Spinal cord (tissue), 10 donors: Measurements from ENCODE around the gene PRND. TPM values are rescaled to one million over a fixed set of nuclear protein-coding genes. Genes with fewer than 3 reads are reported as not detected.
"Not testable (repeated sequence)": the region's sequence is repeated elsewhere in the genome, so short reads cannot be mapped to it uniquely, and the experiment has no call there.

Source experiments
- DNase-seq, 6 donors: peaks; one replicate each; pipeline versions ENCODE4 v3.0.0 to v3.0.0-alpha.2; 2013 to 2015; ENCODE audit warnings: low spot score in 6 of 6, low read depth in 4 of 6
- H3K27ac ChIP-seq: one replicate; pipeline ENCODE4 v1.5.1; 2013; ENCODE audit warnings: low read depth, low read length, control low read depth
- H3K27me3 ChIP-seq: one replicate; pipeline ENCODE4 v1.6.1; 2013; ENCODE audit warnings: low read length; ENCODE audit not compliant: control insufficient read depth, insufficient read depth
- H3K36me3 ChIP-seq: one replicate; pipeline ENCODE4 v1.6.1; 2013; ENCODE audit warnings: low read length; ENCODE audit not compliant: control insufficient read depth, insufficient read depth
- H3K4me1 ChIP-seq: one replicate; pipeline ENCODE4 v1.6.1; 2013; ENCODE audit warnings: low read length; ENCODE audit not compliant: control insufficient read depth, insufficient read depth
- H3K4me3 ChIP-seq: one replicate; pipeline ENCODE4 v1.5.1; 2013; ENCODE audit warnings: low read depth, low read length, control low read depth
- H3K9me3 ChIP-seq: one replicate; pipeline ENCODE4 v1.6.1; 2013; ENCODE audit warnings: low read length; ENCODE audit not compliant: control insufficient read depth, insufficient read depth
- WGBS: methylation state at CpG from one replicate; pipeline ENCODE4 v1.1.5; 2013; ENCODE audit warnings: missing lambda C conversion rate; ENCODE audit not compliant: insufficient coverage; 5-methylcytosine and 5-hydroxymethylcytosine counted together
- polyA plus RNA-seq, 2 donors: library from polyadenylated mRNA; unstranded; fragments of 120-200 nt; gene quantifications; one replicate each; pipeline ENCODE4 v1.2.1, GENCODE V29; 2013; ENCODE audit not compliant: insufficient read length in 2 of 2
- total RNA-seq, 2 donors: library from RNA; depleted of rRNA in 1 of 2; stranded (reverse); fragments of 120-200 nt in 1 of 2; fragments of >200 nt in 1 of 2; gene quantifications; one replicate each; pipeline versions ENCODE4 v1.2.3 to v1.2.4, GENCODE V29; 2013 to 2014
- donor health status: healthy.

Gene PRND
- total and polyA plus RNA-seq, 4 donors: 3.3 to 27.0 (median 7.4) TPM

GRCh38 chr20:4750381-4750780 is 28.7 kb downstream of the PRND start:
- H3K27me3 ChIP-seq: no peaks in the 10 kb centered on the region
- H3K4me1 ChIP-seq: no peaks in the 10 kb centered on the region
- H3K36me3 ChIP-seq: no peaks in the 10 kb centered on the region
- no peak for DNase-seq
- no peak overlapping the region for H3K4me3 ChIP-seq
- no peaks in the 10 kb centered on the region for H3K9me3 ChIP-seq
- H3K27ac ChIP-seq: no peak overlapping the region
- WGBS: 94% methylated on average over 2 of the region's 4 CpGs

- H3K4me3 ChIP-seq, H3K9me3 ChIP-seq, H3K27me3 ChIP-seq, H3K36me3 ChIP-seq, H3K4me1 ChIP-seq, DNase-seq, H3K27ac ChIP-seq: not testable (repeated sequence)
- WGBS: 74% methylated on average over 12 of the region's 16 CpGs
Observed at GRCh38 chr20:4759100-4759884, 37.6 kb downstream of the PRND start.

- H3K4me1 ChIP-seq: peaks cover 7% of the 10 kb centered on the region
- WGBS: 90% methylated on average over 5 of the region's 10 CpGs
- no peak overlapping the region for H3K27ac ChIP-seq
- no peaks in the 10 kb centered on the region for H3K27me3 ChIP-seq
- H3K4me3 ChIP-seq: no peak overlapping the region
- DNase-seq: no peak
- H3K36me3 ChIP-seq: no peaks in the 10 kb centered on the region
- no peaks in the 10 kb centered on the region for H3K9me3 ChIP-seq
Observed at GRCh38 chr20:4763261-4763660, 41.6 kb downstream of the PRND start.

GRCh38 chr20:4763723-4764510 is 42.2 kb downstream of the PRND start:
- Histone ChIP-seq H3K27me3 (no peaks in the 10 kb centered on the region), H3K9me3 (no peaks in the 10 kb centered on the region), H3K27ac (no peak overlapping the region), H3K4me3 (no peak overlapping the region), H3K4me1 (peaks cover 7% of the 10 kb centered on the region), H3K36me3 (no peaks in the 10 kb centered on the region)
- WGBS: 95% methylated on average over 2 of the region's 3 CpGs
- DNase-seq: no peak

GRCh38 chr20:4764805-4765204 is 43.1 kb downstream of the PRND start:
- Histone ChIP-seq H3K4me3 (no peak overlapping the region), H3K4me1 (peaks cover 7% of the 10 kb centered on the region), H3K27ac (no peak overlapping the region), H3K36me3 (no peaks in the 10 kb centered on the region), H3K27me3 (no peaks in the 10 kb centered on the region), H3K9me3 (no peaks in the 10 kb centered on the region)
- DNase-seq: no peak
- WGBS: 40% methylated on average over 1 of the region's 1 CpG

GRCh38 chr20:4765681-4766080 is 44.0 kb downstream of the PRND start:
- Histone ChIP-seq H3K36me3 (no peaks in the 10 kb centered on the region), H3K4me3 (no peak overlapping the region), H3K27ac (no peak overlapping the region), H3K27me3 (no peaks in the 10 kb centered on the region), H3K4me1 (peaks cover 6% of the 10 kb centered on the region), H3K9me3 (no peaks in the 10 kb centered on the region)
- no peak for DNase-seq
- WGBS: 100% methylated on average over 3 of the region's 3 CpGs

- no peaks in the 10 kb centered on the region for H3K36me3 ChIP-seq
- no peak overlapping the region for H3K27ac ChIP-seq
- WGBS: 75% methylated on average over 2 of the region's 2 CpGs
- no peaks in the 10 kb centered on the region for H3K27me3 ChIP-seq
- DNase-seq: no peak
- H3K4me3 ChIP-seq: no peak overlapping the region
- H3K4me1 ChIP-seq: no peaks in the 10 kb centered on the region
- H3K9me3 ChIP-seq: peaks cover 1% of the 10 kb centered on the region
Observed at GRCh38 chr20:4766631-4767030, 44.9 kb downstream of the PRND start.

GRCh38 chr20:4767084-4767483 is 45.4 kb downstream of the PRND start:
- H3K36me3 ChIP-seq: no peaks in the 10 kb centered on the region
- peaks cover 1% of the 10 kb centered on the region for H3K9me3 ChIP-seq
- no peak for DNase-seq
- H3K27me3 ChIP-seq: no peaks in the 10 kb centered on the region
- no peak overlapping the region for H3K4me3 ChIP-seq
- no peaks in the 10 kb centered on the region for H3K4me1 ChIP-seq
- no CpG with 5 or more reads among the region's 3 CpGs for WGBS
- no peak overlapping the region for H3K27ac ChIP-seq

GRCh38 chr20:4769328-4769727 is 47.6 kb downstream of the PRND start:
- H3K27me3 ChIP-seq: no peaks in the 10 kb centered on the region
- H3K36me3 ChIP-seq: no peaks in the 10 kb centered on the region
- H3K4me3 ChIP-seq: no peak overlapping the region
- H3K9me3 ChIP-seq: peaks cover 1% of the 10 kb centered on the region
- 73% methylated on average over 2 of the region's 2 CpGs for WGBS
- no peak overlapping the region for H3K27ac ChIP-seq
- no peaks in the 10 kb centered on the region for H3K4me1 ChIP-seq
- no peak for DNase-seq

GRCh38 chr20:4770026-4770425 is 48.3 kb downstream of the PRND start:
- Histone ChIP-seq H3K36me3 (no peaks in the 10 kb centered on the region), H3K27ac (no peak overlapping the region), H3K4me3 (no peak overlapping the region), H3K9me3 (peaks cover 1% of the 10 kb centered on the region), H3K4me1 (no peaks in the 10 kb centered on the region), H3K27me3 (no peaks in the 10 kb centered on the region)
- WGBS: no CpG with 5 or more reads among the region's 1 CpG
- no peak for DNase-seq
